Measurements from ENCODE around the gene ARRDC5.

The ARRDC5 gene

DNA sequence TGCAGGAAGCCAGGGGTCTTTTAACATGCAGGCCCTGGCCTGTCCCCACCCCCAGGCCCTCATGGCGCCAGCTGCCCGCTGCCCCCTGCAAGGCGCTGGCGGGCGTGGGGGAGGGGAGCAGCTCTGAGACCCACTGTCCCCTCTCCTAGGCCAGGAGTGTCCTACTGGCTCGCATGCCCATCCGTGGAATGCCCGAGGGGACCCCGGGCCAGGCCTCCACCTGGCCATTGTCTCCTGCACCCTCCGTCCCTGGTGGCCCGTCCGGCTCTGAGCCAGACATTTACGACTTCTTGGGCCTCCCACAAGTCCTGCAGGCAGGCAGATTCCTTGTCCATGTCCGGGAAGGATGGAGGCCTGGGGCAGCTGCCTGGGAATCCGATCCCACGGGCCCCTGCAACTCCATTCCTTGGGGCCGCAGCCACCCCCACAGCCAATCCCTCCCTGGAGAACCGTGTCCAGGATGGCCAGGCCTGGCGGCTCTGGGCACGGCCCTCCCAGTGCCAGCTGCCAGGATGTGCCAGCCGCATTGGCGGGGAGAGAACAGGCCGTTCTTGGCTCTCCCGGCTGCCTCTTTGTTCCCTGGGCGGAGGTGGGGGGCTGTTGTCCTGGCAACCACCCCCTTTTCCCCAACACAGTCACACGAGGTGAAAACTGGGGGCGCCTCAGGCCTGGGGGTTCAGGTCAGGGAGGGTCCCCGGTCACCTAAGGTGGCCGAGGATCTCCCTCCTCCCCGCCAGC, 24.8 kb downstream of the ARRDC5 start:
- Histone ChIP-seq H3K27ac (peak overlapping the region; percentile 34 to 66), H3K4me3 (peak overlapping the region; percentile 37)
- TF ChIP-seq, protein P1, sequence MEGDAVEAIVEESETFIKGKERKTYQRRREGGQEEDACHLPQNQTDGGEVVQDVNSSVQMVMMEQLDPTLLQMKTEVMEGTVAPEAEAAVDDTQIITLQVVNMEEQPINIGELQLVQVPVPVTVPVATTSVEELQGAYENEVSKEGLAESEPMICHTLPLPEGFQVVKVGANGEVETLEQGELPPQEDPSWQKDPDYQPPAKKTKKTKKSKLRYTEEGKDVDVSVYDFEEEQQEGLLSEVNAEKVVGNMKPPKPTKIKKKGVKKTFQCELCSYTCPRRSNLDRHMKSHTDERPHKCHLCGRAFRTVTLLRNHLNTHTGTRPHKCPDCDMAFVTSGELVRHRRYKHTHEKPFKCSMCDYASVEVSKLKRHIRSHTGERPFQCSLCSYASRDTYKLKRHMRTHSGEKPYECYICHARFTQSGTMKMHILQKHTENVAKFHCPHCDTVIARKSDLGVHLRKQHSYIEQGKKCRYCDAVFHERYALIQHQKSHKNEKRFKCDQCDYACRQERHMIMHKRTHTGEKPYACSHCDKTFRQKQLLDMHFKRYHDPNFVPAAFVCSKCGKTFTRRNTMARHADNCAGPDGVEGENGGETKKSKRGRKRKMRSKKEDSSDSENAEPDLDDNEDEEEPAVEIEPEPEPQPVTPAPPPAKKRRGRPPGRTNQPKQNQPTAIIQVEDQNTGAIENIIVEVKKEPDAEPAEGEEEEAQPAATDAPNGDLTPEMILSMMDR (IDR thresholded peaks at IDR 0.05) = no peak
- DNase-seq (ENCODE audit: low spot score) = peak; percentile 82

DNA sequence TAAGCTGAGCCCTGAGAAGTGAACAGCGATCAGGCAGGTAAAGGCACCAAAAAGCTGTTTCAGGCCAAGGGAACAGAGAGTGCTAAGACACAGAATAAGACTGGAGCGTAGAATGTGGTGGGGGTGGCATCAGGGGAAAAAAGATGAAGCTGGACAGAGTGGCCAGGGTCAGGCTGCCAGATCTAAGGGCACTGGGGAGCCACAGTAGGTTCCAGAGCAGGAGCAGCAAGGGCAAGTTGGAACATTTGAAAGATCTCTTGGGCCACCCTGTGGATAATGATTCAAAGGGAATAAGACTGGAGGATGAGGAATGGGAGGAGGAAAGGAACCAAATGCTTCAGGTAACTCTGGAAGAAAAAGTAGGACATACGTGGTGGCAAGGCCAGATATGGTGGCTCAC, 28.8 kb downstream of the ARRDC5 start:
- Histone ChIP-seq H3K4me3 (no peak overlapping the region), H3K27ac (no peak overlapping the region)
- TF ChIP-seq, protein P1 (IDR thresholded peaks at IDR 0.05) = no peak
- no peak for DNase-seq (ENCODE audit: low spot score)

GRCh38 chr19:4871711-4872110, 31.0 kb downstream of the ARRDC5 start:
- no peak for DNase-seq (ENCODE audit: low spot score)
- H3K27ac ChIP-seq = no peak overlapping the region
- no peak overlapping the region for H3K4me3 ChIP-seq
- TF ChIP-seq, protein P1 (IDR thresholded peaks at IDR 0.05) = no peak

GRCh38 chr19:4870025-4870700, 32.5 kb downstream of the ARRDC5 start:
- TF ChIP-seq, protein P1 (IDR thresholded peaks at IDR 0.05) = no peak
- Histone ChIP-seq H3K4me3 (no peak overlapping the region), H3K27ac (no peak overlapping the region)
- no peak for DNase-seq (ENCODE audit: low spot score)

DNA sequence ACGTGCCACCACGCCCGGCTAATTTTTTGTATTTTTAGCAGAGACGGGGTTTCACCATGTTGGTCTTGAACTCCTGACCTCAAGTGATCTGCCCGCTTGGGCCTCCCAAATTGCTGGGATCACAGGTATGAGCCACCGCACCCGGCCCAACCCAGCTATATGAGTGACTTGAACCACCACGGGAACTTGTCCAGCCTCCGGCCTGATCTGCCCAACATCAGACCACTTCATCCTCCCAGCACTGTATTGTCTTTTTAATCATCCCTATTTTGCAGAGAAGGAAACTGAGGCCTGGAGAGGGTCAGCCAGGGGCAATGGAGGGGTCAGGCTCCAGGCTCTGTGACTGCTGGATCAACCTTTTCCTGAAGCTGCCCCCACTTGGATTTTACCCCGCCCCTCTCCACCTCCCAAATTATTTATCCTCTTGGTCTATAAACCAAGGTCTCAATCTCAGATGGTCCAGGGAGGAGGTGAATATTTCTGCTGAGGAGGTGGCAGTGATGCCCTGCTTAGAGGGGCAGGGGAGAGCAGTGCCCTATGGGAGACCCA, 34.3 kb downstream of the ARRDC5 start:
- DNase-seq (ENCODE audit: low spot score) = no peak
- Histone ChIP-seq H3K4me3 (peak overlapping the region; percentile 90), H3K27ac (peak overlapping the region in 1 of 2 donors; percentile 94)
- TF ChIP-seq, protein P1 (IDR thresholded peaks at IDR 0.05) = no peak

DNA sequence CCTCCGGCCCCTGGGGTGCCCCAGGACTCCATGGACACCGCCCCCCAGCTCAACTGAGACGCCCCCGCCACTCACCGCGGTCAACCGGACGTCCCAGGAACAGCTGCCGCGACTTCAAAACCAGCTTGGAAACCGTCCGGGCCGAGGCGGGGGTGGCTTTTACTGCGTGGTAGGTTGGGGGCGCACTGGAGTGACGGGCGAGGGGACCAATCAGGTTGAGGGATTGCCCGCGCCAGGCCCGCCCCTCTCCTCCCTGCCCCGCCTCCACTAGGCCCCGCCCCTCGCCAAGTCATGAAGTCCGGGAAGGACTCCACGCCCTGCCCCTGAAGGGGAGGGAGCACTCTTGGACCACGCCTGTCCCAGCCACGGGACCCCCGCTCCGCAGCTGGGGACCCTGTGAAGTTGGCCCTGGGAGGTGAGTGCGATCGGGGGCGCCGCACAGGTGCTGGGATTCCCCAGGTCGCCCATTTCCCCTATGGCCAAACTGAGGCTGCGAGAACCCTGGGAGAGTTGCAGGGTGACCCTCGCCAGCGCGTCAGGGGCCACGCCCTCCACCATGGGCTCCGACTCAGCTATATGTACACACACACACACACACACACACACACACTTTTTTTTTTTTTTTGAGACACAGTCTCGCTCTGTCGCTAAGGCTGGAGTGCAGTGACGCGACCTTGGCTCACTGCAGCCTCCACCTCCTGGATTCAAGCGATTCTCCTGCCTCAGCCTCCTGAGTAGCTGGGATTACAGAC, 35.0 kb downstream of the ARRDC5 start, which contains the start of gene PLIN3:
TSS of gene PLIN3 (minus strand) at position 134 of the 752 bp plus-strand sequence. CDS start 6,273 bp downstream, outside the sequence.
- H3K27ac ChIP-seq = peak within 1 kb of the TSS; percentile 81 to 94
- peak within 1 kb of the TSS; percentile 90 for H3K4me3 ChIP-seq
- TF ChIP-seq, protein P1 (IDR thresholded peaks at IDR 0.05) = no peak
- DNase-seq (ENCODE audit: low spot score) = peak; percentile 98
